ENCODE results near the gene ADISSP.

The ADISSP gene

GRCh38 chr20:3802524-3803239 is 35.1 kb upstream of the ADISSP start:
- TF ChIP-seq GATA2 (IDR thresholded peaks at IDR 0.05; ENCODE audit: low read depth, low read length) (no peak), GATA3 (IDR thresholded peaks at IDR 0.05; ENCODE audit: low read depth, low read length) (no peak)

- TF ChIP-seq GATA2 (IDR thresholded peaks at IDR 0.05; ENCODE audit: low read depth, low read length) (no peak), GATA3 (IDR thresholded peaks at IDR 0.05; ENCODE audit: low read depth, low read length) (no peak)
Observed at GRCh38 chr20:3801846-3802245, 34.3 kb upstream of the ADISSP start.

GRCh38 chr20:3801299-3801698 is 33.7 kb upstream of the ADISSP start:
- TF ChIP-seq GATA3 (IDR thresholded peaks at IDR 0.05; ENCODE audit: low read depth, low read length): no peak
- no peak for TF ChIP-seq GATA2 (IDR thresholded peaks at IDR 0.05; ENCODE audit: low read depth, low read length)

GRCh38 chr20:3800878-3801260 is 33.3 kb upstream of the ADISSP start:
- no peak for TF ChIP-seq GATA3 (IDR thresholded peaks at IDR 0.05; ENCODE audit: low read depth, low read length)
- TF ChIP-seq GATA2 (IDR thresholded peaks at IDR 0.05; ENCODE audit: low read depth, low read length): no peak

- TF ChIP-seq GATA2 (IDR thresholded peaks at IDR 0.05; ENCODE audit: low read depth, low read length) (no peak), GATA3 (IDR thresholded peaks at IDR 0.05; ENCODE audit: low read depth, low read length) (no peak)
Observed at GRCh38 chr20:3800256-3800877, 32.8 kb upstream of the ADISSP start.

- TF ChIP-seq GATA2 (IDR thresholded peaks at IDR 0.05; ENCODE audit: low read depth, low read length) (no peak), GATA3 (IDR thresholded peaks at IDR 0.05; ENCODE audit: low read depth, low read length) (no peak)
Observed at GRCh38 chr20:3798908-3799248, 31.3 kb upstream of the ADISSP start.

- TF ChIP-seq GATA3 (IDR thresholded peaks at IDR 0.05; ENCODE audit: low read depth, low read length) (no peak), GATA2 (IDR thresholded peaks at IDR 0.05; ENCODE audit: low read depth, low read length) (no peak)
Observed at GRCh38 chr20:3798373-3798768, 30.8 kb upstream of the ADISSP start.

- TF ChIP-seq GATA2 (IDR thresholded peaks at IDR 0.05; ENCODE audit: low read depth, low read length): no peak
- TF ChIP-seq GATA3 (IDR thresholded peaks at IDR 0.05; ENCODE audit: low read depth, low read length): no peak
Observed at GRCh38 chr20:3797592-3798372, 30.2 kb upstream of the ADISSP start.

GRCh38 chr20:3797226-3797545 is 29.6 kb upstream of the ADISSP start:
- no peak for TF ChIP-seq GATA2 (IDR thresholded peaks at IDR 0.05; ENCODE audit: low read depth, low read length)
- TF ChIP-seq GATA3 (IDR thresholded peaks at IDR 0.05; ENCODE audit: low read depth, low read length): no peak

GRCh38 chr20:3796477-3797225 is 29.1 kb upstream of the ADISSP start:
- TF ChIP-seq GATA2 (IDR thresholded peaks at IDR 0.05; ENCODE audit: low read depth, low read length): no peak
- no peak for TF ChIP-seq GATA3 (IDR thresholded peaks at IDR 0.05; ENCODE audit: low read depth, low read length)

- TF ChIP-seq GATA3 (IDR thresholded peaks at IDR 0.05; ENCODE audit: low read depth, low read length) (no peak), GATA2 (IDR thresholded peaks at IDR 0.05; ENCODE audit: low read depth, low read length) (no peak)
Observed at GRCh38 chr20:3795511-3796468, 28.2 kb upstream of the ADISSP start, which contains the start of gene CDC25B. CDC25B (plus strand) TSS chr20:3796310; CDS start chr20:3796532, 222 bp downstream.

- TF ChIP-seq GATA3 (IDR thresholded peaks at IDR 0.05; ENCODE audit: low read depth, low read length): no peak
Observed at GRCh38 chr20:3794701-3795420, 27.3 kb upstream of the ADISSP start.

Measured in SH-SY5Y (cell line).